ENCODE measurements around the gene SKAP1.

The SKAP1 gene

DNA sequence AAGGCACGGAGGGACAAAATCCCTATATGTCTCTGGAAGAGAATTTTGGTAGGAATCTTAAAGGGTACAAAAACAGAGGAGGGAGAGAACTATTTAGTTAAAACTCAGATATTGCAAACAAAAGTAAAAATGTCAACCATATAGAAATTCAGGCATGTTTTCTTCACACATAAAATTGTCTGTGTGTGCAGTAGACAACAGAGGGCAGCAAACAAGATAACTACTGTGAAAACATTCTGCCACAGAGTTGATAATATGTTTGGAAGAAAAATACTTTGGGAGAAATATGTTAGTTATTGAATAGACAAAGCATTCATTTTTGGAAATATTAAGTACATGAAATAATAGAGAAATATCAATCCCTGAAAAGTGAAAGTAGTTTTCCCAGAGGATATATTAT lies 266.2 kb downstream of the SKAP1 start:
- H3K4me3 ChIP-seq (replicated peaks; ENCODE audit: low read depth, low read length), result no peak overlapping the region
- no peak for DNase-seq (ENCODE audit: extremely low read depth, insufficient read length)
- TF ChIP-seq, protein P1, sequence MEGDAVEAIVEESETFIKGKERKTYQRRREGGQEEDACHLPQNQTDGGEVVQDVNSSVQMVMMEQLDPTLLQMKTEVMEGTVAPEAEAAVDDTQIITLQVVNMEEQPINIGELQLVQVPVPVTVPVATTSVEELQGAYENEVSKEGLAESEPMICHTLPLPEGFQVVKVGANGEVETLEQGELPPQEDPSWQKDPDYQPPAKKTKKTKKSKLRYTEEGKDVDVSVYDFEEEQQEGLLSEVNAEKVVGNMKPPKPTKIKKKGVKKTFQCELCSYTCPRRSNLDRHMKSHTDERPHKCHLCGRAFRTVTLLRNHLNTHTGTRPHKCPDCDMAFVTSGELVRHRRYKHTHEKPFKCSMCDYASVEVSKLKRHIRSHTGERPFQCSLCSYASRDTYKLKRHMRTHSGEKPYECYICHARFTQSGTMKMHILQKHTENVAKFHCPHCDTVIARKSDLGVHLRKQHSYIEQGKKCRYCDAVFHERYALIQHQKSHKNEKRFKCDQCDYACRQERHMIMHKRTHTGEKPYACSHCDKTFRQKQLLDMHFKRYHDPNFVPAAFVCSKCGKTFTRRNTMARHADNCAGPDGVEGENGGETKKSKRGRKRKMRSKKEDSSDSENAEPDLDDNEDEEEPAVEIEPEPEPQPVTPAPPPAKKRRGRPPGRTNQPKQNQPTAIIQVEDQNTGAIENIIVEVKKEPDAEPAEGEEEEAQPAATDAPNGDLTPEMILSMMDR (IDR thresholded peaks at IDR 0.05; ENCODE audit: insufficient read depth, low read length, poor library complexity, severe bottlenecking), result no peak
- H3K27me3 ChIP-seq (replicated peaks; ENCODE audit: control insufficient read depth, insufficient read depth, low read length), result no peaks in the 10 kb centered on the region
- no peaks in the 10 kb centered on the region; the same call in none of the 2 replicates for H3K36me3 ChIP-seq (ENCODE audit: control insufficient read depth, insufficient read depth, low read length)

DNA sequence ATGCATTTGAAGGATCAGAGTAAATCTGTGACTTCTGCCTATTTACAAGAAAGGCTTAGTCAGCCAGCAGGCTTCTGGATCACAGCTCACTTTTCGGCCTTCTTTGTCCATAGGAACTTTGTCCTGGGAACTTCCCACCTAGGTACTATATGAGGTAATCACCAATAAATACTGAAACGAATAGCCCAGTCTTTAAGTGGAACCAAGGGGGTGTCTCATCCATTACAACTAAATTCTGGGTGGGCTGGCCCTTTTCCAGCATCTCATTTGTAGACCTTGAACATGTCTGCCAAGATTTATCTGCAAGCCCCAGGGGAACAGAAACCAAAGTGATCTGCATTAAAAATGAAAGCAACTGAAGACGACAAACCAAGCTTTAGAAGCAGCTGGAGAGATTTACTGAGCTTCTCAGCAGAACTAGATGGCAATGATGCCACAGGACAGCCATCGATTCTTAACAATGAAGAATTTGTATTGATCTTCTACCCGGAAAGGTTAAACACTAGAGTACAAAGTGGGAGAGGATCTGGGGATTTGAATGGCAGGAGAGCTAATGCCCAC lies 267.0 kb downstream of the SKAP1 start:
- TF ChIP-seq, protein P1 (IDR thresholded peaks at IDR 0.05; ENCODE audit: insufficient read depth, low read length, poor library complexity, severe bottlenecking), result no peak
- Histone ChIP-seq H3K36me3 (ENCODE audit: control insufficient read depth, insufficient read depth, low read length) (no peaks in the 10 kb centered on the region; the same call in none of the 2 replicates), H3K4me3 (replicated peaks; ENCODE audit: low read depth, low read length) (no peak overlapping the region), H3K27me3 (replicated peaks; ENCODE audit: control insufficient read depth, insufficient read depth, low read length) (no peaks in the 10 kb centered on the region)
- DNase-seq (ENCODE audit: extremely low read depth, insufficient read length), result no peak

DNA sequence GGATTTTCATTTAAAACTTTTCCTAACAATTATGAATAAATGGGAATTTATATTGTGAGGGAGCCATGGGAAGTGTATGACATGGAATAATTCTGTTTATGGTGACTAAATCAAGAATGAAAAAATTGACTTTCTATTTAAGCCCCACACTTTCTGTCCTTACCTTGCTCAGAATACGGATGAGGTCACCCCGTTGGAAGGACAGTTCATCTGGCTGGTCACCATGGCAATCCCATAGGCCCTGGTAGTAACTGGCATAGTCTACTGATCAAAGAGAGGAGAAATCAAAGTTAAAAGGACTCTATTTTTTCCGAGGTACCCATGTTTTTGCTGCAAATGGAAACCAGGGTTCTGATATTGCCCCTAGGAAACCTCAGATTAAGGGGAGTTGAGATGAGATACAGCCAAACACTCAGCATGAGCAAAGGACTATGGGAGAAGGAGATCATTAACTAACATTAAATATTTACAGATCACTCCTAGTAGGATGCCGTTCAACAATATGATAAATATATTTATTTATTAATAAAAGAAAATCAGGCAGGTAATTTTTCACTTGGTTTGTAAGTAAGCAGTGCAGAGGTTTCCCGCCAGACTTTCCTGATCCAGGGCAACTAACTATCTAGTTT lies 267.6 kb downstream of the SKAP1 start:
- H3K36me3 ChIP-seq (ENCODE audit: control insufficient read depth, insufficient read depth, low read length), result no peaks in the 10 kb centered on the region; the same call in none of the 2 replicates
- no peak for DNase-seq (ENCODE audit: extremely low read depth, insufficient read length)
- TF ChIP-seq, protein P1 (IDR thresholded peaks at IDR 0.05; ENCODE audit: insufficient read depth, low read length, poor library complexity, severe bottlenecking), result no peak
- H3K4me3 ChIP-seq (replicated peaks; ENCODE audit: low read depth, low read length), result no peak overlapping the region
- no peaks in the 10 kb centered on the region for H3K27me3 ChIP-seq (replicated peaks; ENCODE audit: control insufficient read depth, insufficient read depth, low read length)

DNA sequence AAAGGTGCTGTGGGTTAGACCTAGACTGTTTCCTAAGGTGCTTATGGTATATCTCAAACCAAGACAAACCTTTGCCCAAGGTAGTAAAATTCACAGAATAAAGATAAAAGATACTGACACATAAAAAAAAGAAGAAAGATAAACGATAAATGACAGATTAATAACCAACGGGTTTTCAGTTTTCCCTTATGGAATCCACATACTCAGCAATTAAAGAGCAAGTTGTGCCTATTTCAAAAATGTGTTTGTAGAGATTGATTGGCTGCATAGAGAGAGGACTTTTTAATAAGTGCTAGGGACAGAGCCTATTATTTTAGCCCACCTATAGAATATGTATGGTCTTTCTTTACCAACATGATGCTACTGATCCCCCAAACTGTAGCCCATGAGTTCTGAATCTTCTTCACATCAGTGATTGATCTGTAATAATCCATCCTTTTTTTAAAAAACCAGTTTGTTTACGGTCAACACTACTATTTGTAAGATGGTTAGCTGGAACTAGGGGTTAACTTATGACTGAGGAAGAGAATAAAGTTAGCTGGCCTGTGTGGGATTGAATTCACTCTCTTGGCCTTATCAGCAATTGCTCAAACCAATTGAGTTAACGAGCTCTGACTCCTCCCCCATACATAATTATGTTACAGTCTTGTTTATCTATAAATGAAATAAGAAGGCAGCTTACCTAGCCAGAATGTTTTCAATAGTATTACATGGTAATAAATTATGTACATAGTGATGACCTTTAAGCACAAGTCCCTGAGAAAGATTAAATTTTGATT lies 268.7 kb downstream of the SKAP1 start:
- Histone ChIP-seq H3K4me3 (replicated peaks; ENCODE audit: low read depth, low read length) (no peak overlapping the region), H3K27me3 (replicated peaks; ENCODE audit: control insufficient read depth, insufficient read depth, low read length) (no peaks in the 10 kb centered on the region), H3K36me3 (ENCODE audit: control insufficient read depth, insufficient read depth, low read length) (peaks cover under 1% of the 10 kb centered on the region)
- TF ChIP-seq, protein P1 (IDR thresholded peaks at IDR 0.05; ENCODE audit: insufficient read depth, low read length, poor library complexity, severe bottlenecking), result no peak
- DNase-seq (ENCODE audit: extremely low read depth, insufficient read length), result no peak

DNA sequence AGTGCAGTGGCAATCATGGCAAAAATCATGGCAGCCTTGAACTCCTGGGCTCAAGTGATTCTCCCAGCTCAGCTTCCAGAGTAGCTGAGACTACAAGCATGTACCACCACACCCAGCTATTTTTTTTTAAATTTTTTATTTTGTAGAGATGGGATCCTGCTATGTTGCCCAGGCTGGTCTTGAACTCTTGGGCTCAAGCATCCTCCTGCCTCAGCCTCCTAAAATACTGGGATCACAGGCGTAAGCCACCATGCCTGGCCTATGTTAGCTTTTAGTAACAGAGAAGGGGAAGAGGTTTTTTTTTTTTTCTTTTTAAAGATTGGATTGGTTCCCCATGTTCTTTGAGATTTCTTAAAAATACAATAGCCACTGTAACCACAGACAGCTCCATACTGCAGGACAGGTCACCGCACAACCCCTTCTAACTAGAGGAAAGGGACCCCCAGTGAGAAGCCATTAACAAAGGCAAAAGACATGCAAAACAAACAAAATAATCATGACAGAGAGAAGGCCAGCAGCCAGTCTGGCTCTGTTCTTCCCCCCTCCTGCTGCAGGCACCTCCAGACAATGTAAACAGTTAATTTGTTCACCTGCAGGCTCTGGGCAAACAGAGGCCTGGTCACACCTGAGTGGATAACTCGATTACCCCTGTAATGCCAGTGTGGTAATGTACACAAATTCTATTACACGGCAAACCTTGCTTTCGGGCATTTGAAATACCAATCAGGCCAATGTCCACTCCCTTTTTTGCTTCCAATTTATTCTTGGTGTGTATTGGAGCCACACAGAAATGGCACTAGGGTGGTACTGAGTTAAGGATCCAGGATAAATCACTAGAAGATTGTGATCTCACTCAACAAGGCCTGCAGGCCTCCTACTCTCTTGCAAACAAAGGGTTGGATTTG lies 269.6 kb downstream of the SKAP1 start:
- Histone ChIP-seq H3K36me3 (ENCODE audit: control insufficient read depth, insufficient read depth, low read length) (peaks cover 3% of the 10 kb centered on the region), H3K27me3 (replicated peaks; ENCODE audit: control insufficient read depth, insufficient read depth, low read length) (no peaks in the 10 kb centered on the region), H3K4me3 (replicated peaks; ENCODE audit: low read depth, low read length) (no peak overlapping the region)
- no peak for DNase-seq (ENCODE audit: extremely low read depth, insufficient read length)
- TF ChIP-seq, protein P1 (IDR thresholded peaks at IDR 0.05; ENCODE audit: insufficient read depth, low read length, poor library complexity, severe bottlenecking), result no peak
